ENCODE results near the gene KIFC1.
"Not testable (repeated sequence)": the region's sequence is repeated elsewhere in the genome, so short reads cannot be mapped to it uniquely, and the experiment has no call there.

Gene KIFC1

DNA sequence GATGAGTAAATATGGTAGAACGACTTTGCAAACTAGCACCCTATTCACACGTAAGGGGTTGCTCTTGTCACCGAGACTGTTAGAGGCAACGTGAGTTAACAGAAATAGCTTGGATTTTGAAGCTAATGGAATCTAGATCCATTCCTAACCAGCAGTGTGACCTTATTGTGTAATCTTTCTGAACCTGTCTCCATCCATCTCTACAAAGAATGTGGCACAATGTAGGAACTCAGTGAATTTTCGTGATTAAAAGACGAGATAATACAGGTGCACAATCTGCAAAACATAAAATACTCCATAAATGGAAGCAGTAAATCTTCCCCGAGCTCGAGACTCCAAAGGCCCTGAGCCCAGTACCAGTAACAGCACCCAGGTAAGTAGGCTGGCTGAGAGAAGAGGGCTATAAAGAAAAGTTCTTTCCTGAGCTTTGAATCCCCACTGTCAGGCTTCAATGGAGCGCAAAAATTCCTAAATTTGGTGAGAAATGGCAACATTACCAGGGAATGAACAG is 801 bp upstream of the KIFC1 start:
- H3K9ac ChIP-seq (ENCODE audit: insufficient read length): peak overlapping the region; percentile 69
- no peak for TF ChIP-seq FOXP2 (optimal IDR thresholded peaks at IDR 0.05; ENCODE audit: control extremely low read depth, extremely low read length, insufficient read depth)
- 0 out of 2 replicates have a peak, but pooled peaks have one; percentile 19 for TF ChIP-seq POLR2AphosphoS5 (IDR thresholded peaks at IDR 0.05; ENCODE audit: borderline replicate concordance, low read depth, low read length)
- TF ChIP-seq EZH2 (IDR thresholded peaks at IDR 0.05): no peak
- H3K36me3 ChIP-seq (ENCODE audit: insufficient read depth, low read length): peaks cover 15% of the 10 kb centered on the region; the same call in 1 of the 2 replicates
- H3K27ac ChIP-seq: peak overlapping the region; percentile 86
- no peak for DNase-seq (ENCODE audit: low read depth, low spot score)
- H3K4me3 ChIP-seq: peak overlapping the region; percentile 94
- no peaks in the 10 kb centered on the region for H3K9me3 ChIP-seq (ENCODE audit: low read depth, low read length)

DNA sequence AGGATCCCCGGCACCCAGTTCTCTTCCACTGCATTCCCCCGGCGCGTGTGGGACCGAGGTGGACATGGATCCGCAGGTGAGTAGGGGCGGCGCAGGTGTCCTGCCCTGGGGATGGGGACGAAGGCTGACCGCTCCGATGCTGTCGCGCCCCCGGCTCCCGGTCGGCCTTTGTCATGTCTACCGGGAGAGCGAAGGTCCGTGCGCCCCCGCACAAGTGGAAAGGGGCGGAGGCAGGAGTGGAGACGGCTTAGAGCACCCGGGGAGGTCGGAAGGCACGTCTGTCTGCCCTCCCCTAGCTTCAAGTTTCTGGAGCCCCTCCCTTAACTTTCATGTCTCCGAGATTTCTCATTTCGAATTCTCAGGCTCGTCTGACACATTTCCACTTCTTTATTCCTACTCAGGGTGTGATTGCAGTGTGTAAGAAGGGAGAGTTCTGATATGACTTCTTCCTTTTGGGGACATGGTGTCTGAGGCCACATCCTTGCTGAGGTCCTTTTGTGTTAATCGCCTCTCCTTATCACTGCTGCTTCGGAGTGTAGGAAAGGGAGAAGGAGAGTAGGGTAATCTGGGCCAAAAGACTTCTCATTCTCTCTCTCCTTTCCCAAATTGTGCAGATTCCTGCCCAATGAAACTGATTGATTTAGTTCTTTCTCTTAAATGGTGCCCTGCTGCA is 435 bp downstream of the KIFC1 start:
- Histone ChIP-seq H3K36me3 (ENCODE audit: insufficient read depth, low read length) (peaks cover 15% of the 10 kb centered on the region; the same call in 1 of the 2 replicates), H3K4me3 (peak overlapping the region; percentile 94), H3K9ac (ENCODE audit: insufficient read length) (peak overlapping the region; percentile 94), H3K9me3 (ENCODE audit: low read depth, low read length) (no peaks in the 10 kb centered on the region), H3K27ac (peak overlapping the region; percentile 83)
- no peak for TF ChIP-seq POLR2AphosphoS5 (IDR thresholded peaks at IDR 0.05; ENCODE audit: borderline replicate concordance, low read depth, low read length)
- DNase-seq (ENCODE audit: low read depth, low spot score): no peak

- Histone ChIP-seq H3K27ac (0 out of 2 replicates have a peak overlapping the region, but pooled peaks have one; percentile 83), H3K9ac (ENCODE audit: insufficient read length) (peak overlapping the region; percentile 94), H3K36me3 (ENCODE audit: insufficient read depth, low read length) (peaks cover 17% of the 10 kb centered on the region), H3K9me3 (ENCODE audit: low read depth, low read length) (no peaks in the 10 kb centered on the region), H3K4me3 (peak overlapping the region; percentile 94)
- TF ChIP-seq POLR2AphosphoS5 (IDR thresholded peaks at IDR 0.05; ENCODE audit: borderline replicate concordance, low read depth, low read length): no peak
- TF ChIP-seq EZH2 (IDR thresholded peaks at IDR 0.05): no peak
- no peak for TF ChIP-seq FOXP2 (optimal IDR thresholded peaks at IDR 0.05; ENCODE audit: control extremely low read depth, extremely low read length, insufficient read depth)
- DNase-seq (ENCODE audit: low read depth, low spot score): no peak
These were observed 949 bp downstream of the KIFC1 start for GRCh38 chr6:33392595-33392948.

- Histone ChIP-seq H3K27ac (0 out of 2 replicates have a peak overlapping the region, but pooled peaks have one; percentile 83), H3K36me3 (ENCODE audit: insufficient read depth, low read length) (peaks cover 21% of the 10 kb centered on the region), H3K9me3 (ENCODE audit: low read depth, low read length) (no peaks in the 10 kb centered on the region), H3K9ac (ENCODE audit: insufficient read length) (peak overlapping the region; percentile 94), H3K4me3 (peak overlapping the region; percentile 94)
- TF ChIP-seq EZH2 (IDR thresholded peaks at IDR 0.05) (no peak), POLR2AphosphoS5 (IDR thresholded peaks at IDR 0.05; ENCODE audit: borderline replicate concordance, low read depth, low read length) (no peak), FOXP2 (optimal IDR thresholded peaks at IDR 0.05; ENCODE audit: control extremely low read depth, extremely low read length, insufficient read depth) (no peak)
- DNase-seq (ENCODE audit: low read depth, low spot score): no peak
These were observed 1.4 kb downstream of the KIFC1 start for GRCh38 chr6:33392979-33393378.

DNA sequence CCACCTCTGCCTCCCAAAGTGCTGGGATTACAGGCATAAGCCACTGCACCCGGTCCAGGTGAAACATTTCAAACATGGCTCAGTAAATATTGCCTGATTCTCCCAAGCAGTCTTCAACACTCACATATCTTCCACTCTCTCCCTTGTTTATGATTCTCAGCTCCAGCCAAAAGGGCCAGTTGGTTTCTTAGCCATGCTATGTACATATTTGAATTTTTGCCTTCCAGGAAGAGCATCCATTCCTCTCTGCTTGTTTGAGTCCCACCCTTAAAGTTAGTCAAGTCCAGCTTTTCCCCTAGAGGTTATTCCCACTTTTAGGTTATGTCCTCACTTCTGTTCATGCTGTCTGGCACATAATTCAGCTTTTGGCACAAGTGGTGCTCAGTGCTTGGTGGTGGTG is 5.9 kb downstream of the KIFC1 start:
- TF ChIP-seq EZH2 (IDR thresholded peaks at IDR 0.05) (no peak), FOXP2 (optimal IDR thresholded peaks at IDR 0.05; ENCODE audit: control extremely low read depth, extremely low read length, insufficient read depth) (no peak), POLR2AphosphoS5 (IDR thresholded peaks at IDR 0.05; ENCODE audit: borderline replicate concordance, low read depth, low read length) (no peak)
- Histone ChIP-seq H3K36me3 (ENCODE audit: insufficient read depth, low read length) (peaks cover 62% of the 10 kb centered on the region), H3K9me3 (ENCODE audit: low read depth, low read length) (no peaks in the 10 kb centered on the region), H3K4me3 (no peak overlapping the region), H3K9ac (ENCODE audit: insufficient read length) (no peak overlapping the region), H3K27ac (no peak overlapping the region)
- no peak for DNase-seq (ENCODE audit: low read depth, low spot score)

DNA sequence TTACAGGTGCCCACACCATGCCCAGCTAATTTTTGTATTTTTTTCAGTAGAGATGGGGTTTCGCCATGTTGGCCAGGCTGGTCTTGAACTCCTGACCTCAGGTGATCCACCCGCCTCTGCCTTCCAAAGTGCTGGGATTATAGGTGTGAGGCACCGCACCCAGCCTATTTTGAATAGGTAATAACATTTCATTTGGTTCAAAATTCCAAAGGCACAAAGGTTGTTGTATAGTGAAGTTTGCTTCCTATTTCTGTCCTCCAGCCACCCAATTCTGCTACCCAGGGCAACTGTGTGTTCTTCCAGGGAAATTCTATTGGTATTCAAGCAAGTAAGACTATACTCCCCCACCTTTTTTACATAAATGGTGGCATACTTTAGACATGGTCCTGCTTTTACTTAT is 7.0 kb downstream of the KIFC1 start:
- not testable (repeated sequence) for H3K9ac ChIP-seq (ENCODE audit: insufficient read length); DNase-seq (ENCODE audit: low read depth, low spot score); H3K9me3 ChIP-seq (ENCODE audit: low read depth, low read length); H3K4me3 ChIP-seq; H3K27ac ChIP-seq
- H3K36me3 ChIP-seq (ENCODE audit: insufficient read depth, low read length): peaks cover 72% of the 10 kb centered on the region

DNA sequence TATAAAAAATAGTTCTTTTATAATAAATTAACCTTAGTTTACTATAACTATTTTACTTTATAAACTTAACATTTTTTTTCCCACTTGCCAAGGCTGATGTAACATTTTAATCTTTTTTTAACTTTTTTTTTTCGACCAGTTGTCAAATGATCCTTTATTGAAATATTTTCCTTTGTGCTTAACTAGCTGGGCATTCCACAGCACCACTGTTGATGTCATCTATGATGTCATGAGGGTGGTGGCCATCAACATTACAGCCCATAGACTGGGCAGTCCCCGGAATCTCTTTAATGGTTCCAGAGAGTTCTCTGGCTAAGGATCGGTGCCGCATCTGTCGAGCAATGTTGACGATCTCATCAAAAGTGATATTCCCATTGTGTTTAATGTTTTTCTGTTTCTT is 8.3 kb downstream of the KIFC1 start:
- H3K4me3 ChIP-seq; DNase-seq (ENCODE audit: low read depth, low spot score); H3K9ac ChIP-seq (ENCODE audit: insufficient read length); H3K9me3 ChIP-seq (ENCODE audit: low read depth, low read length); H3K27ac ChIP-seq: not testable (repeated sequence)
- H3K36me3 ChIP-seq (ENCODE audit: insufficient read depth, low read length): peaks cover 75% of the 10 kb centered on the region

- Histone ChIP-seq H3K4me3 (no peak overlapping the region), H3K9ac (ENCODE audit: insufficient read length) (no peak overlapping the region), H3K36me3 (ENCODE audit: insufficient read depth, low read length) (peaks cover 81% of the 10 kb centered on the region), H3K27ac (no peak overlapping the region), H3K9me3 (ENCODE audit: low read depth, low read length) (no peaks in the 10 kb centered on the region)
- no peak for TF ChIP-seq POLR2AphosphoS5 (IDR thresholded peaks at IDR 0.05; ENCODE audit: borderline replicate concordance, low read depth, low read length)
- no peak for TF ChIP-seq FOXP2 (optimal IDR thresholded peaks at IDR 0.05; ENCODE audit: control extremely low read depth, extremely low read length, insufficient read depth)
- no peak for TF ChIP-seq EZH2 (IDR thresholded peaks at IDR 0.05)
- no peak for DNase-seq (ENCODE audit: low read depth, low spot score)
These were observed 13.3 kb downstream of the KIFC1 start for GRCh38 chr6:33404884-33405283.

DNA sequence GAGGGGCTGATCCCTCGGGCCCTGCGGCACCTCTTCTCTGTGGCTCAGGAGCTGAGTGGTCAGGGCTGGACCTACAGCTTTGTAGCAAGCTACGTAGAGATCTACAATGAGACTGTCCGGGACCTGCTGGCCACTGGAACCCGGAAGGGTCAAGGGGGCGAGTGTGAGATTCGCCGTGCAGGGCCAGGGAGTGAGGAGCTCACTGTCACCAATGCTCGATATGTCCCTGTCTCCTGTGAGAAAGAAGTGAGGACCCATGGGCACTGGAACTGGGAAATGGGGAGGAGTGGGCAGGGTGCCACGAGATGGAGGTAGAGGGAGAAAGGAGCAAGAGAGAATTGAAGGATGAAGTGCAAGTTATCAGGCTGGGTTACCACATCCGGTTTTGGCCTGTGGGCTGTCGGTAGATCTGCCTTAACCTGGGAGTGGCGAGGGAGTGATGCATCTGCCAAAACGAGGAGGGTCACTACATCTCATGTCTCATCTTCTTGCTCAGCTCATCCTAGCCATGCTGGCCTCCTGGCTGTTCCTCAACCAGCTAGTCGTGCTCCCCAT is 13.8 kb downstream of the KIFC1 start:
- H3K36me3 ChIP-seq (ENCODE audit: insufficient read depth, low read length): peaks cover 75% of the 10 kb centered on the region
- H3K27ac ChIP-seq: no peak overlapping the region
- no peak for DNase-seq (ENCODE audit: low read depth, low spot score)
- H3K9me3 ChIP-seq (ENCODE audit: low read depth, low read length): no peaks in the 10 kb centered on the region
- no peak overlapping the region for H3K9ac ChIP-seq (ENCODE audit: insufficient read length)
- TF ChIP-seq FOXP2 (optimal IDR thresholded peaks at IDR 0.05; ENCODE audit: control extremely low read depth, extremely low read length, insufficient read depth) (no peak), EZH2 (IDR thresholded peaks at IDR 0.05) (no peak), POLR2AphosphoS5 (IDR thresholded peaks at IDR 0.05; ENCODE audit: borderline replicate concordance, low read depth, low read length) (no peak)
- no peak overlapping the region for H3K4me3 ChIP-seq
